ENCODE measurements around the gene SLC34A3. TPM values are rescaled to one million over a fixed set of nuclear protein-coding genes. Genes with fewer than 3 reads are reported as not detected.
A peak's percentile ranks its signal among the peaks of the same experiment; 100 is the strongest.

SLC34A3 gene
- 1.5 TPM for polyA plus RNA-seq (ENCODE audit: insufficient read length)

- DNase-seq (ENCODE audit: low read depth): no peak
These were observed at the start of gene SLC34A3 for GRCh38 chr9:137230705-137231371. Gene SLC34A3, plus strand, starts transcription at chr9:137230901. Its CDS starts 802 bp downstream, at chr9:137231703.

GRCh38 chr9:137181680-137182079 lies 49.0 kb upstream of the SLC34A3 start:
- DNase-seq (ENCODE audit: low read depth): no peak

- no peak for DNase-seq (ENCODE audit: low read depth)
These were observed 47.9 kb upstream of the SLC34A3 start for GRCh38 chr9:137182836-137183235.

- DNase-seq (ENCODE audit: low read depth): no peak
These were observed 46.6 kb upstream of the SLC34A3 start for GRCh38 chr9:137183980-137184595.

DNA sequence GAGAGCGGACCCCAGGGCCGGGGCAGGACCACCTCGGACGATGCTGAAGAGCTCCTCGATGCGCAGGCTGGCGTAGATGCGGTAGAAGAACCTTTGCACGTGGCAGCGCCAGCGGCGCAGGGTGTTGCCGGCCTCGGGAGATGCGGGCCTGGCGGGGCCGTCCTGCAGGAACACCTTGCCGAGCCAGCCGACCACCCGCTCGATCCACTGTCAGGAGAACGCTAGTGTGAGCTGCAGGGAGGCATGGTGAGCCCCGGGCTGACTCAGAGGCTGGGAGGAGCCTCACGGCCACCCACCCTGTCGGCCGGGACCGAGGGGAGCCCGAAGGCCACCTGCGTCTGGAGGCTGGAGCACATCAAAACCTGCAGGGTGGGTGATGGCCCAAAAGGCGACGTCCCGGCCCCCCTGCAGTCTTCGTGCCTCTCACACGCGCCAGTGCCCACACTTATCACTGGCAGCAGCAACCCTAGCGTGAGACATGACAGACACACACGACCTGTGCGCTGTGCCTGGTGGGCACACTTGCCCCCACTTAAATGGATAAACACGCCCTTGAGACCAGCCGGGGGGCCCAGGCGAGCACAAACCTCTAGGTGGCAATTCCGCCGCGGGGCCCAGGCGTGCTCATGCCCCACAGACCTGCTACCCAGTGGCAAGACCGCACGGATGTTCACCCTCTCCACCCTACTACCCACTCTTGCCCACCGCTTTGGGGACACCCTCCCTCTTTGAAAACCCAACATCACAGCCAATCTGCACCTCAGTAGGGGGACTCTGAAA lies 45.6 kb upstream of the SLC34A3 start:
- no peak for DNase-seq (ENCODE audit: low read depth)

- DNase-seq (ENCODE audit: low read depth): no peak
These were observed 44.8 kb upstream of the SLC34A3 start for GRCh38 chr9:137185921-137186320.

DNA sequence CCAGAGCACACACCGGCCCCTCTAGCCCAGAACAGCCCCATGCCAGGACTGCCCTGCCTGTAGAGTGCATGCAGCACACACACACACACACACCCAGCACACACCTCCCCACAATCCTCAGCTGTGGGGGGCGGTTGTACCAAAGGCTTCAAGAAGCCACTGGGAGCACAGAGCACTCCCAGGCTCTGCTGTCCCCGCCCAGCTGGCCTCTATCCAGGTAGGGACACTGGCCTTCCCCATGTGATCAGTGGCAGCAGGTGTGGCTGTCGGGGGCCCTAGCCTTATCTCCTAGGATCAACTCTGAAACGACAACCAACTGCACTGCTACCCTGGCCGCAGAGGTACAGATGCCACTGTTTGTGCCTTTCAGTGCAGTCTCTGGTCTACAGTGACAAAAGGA lies 44.3 kb upstream of the SLC34A3 start:
- no peak for DNase-seq (ENCODE audit: low read depth)

- DNase-seq (ENCODE audit: low read depth): no peak
These were observed 43.3 kb upstream of the SLC34A3 start for GRCh38 chr9:137187386-137187785.

DNA sequence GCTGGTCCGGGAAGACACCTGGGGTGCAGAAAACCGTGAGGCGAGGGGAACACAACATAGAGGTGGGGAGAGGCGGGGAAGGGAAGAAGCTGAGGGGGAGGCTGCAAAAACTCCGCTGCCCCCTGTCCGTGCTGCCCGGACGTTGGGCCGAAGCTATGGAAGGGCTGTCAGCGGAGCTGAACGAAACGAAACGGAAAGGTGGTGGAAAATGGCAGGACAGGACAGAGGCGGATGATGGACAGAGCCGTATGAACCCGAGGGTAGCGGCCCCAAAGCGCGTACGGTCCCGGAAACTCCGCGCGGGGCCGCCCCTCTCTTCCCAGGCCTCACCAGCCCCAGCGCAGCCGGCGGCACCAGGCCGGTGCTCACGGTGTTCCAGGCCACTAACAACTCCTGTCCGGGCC lies 42.6 kb upstream of the SLC34A3 start:
- DNase-seq (ENCODE audit: low read depth): no peak

DNA sequence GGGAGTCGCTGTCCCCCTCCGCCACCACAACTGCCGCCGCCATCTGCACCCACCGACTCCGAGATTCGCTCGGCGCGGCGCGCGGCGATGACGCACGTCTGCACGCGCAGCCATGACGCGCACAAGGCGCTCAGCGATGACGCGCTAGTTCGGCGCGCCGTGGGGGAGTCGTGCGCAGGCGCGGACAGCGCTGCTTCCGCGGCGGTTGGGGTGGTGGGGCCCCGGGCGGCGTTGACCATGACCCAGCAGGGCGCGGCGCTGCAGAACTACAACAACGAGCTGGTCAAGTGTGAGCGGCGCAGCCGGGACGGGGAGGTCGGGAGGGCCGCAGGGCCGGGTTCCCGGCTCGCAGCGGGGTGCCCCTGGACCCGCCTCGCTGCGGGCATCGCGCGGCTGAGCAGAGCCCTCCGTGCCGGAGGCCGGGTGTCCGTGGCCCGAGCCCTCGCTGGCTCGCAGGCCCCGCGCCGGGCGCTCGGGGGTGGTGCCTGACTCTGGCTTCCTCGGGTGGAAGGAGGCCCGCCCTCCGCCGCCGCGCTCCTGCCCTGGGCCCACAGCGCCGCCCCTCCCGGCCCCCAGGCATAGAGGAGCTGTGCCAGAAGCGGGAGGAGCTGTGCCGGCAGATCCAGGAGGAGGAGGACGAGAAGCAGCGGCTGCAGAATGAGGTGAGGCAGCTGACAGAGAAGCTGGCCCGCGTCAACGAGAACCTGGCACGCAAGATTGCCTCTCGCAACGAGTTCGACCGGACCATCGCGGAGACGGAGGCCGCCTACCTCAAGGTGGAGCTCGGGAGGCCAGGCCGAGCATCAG lies 42.0 kb upstream of the SLC34A3 start, which contains the start of the genes ANAPC2 and SSNA1:
TSS of gene ANAPC2 (minus strand) at position 71 of the 807 bp plus-strand sequence. CDS start at position 43, 28 bp downstream.
TSS of gene SSNA1 (plus strand) at position 187 of the 807 bp plus-strand sequence. CDS start at position 238, 51 bp downstream.
- DNase-seq (ENCODE audit: low read depth): peak; percentile 91

- no peak for DNase-seq (ENCODE audit: low read depth)
These were observed 41.1 kb upstream of the SLC34A3 start for GRCh38 chr9:137189297-137190295.

DNA sequence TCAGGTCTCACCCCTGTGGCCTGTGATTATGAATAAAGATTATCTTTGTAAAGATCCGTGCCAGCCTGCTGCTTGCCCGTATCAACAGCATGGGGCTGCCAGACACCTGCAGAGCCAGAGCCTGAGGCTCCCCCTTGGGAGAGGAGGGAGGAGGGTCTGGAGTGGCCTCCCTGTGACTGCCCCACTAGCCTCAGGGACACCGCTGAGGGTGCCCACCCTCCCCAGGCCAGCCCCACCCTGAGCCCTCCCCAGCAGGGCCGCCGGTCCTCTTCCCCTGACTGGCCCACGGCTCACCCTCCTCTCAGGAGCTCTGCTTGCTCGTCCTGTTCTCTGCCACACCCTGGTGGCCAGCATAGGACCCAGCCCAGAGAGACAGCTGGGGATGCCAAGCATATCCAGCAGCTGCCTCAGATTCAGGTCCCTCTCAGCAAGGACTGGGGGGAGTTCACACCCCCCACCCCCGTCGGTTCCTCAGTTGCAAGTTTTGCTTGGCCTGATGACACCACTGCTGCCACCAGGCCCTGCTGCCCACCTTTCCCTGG lies 40.3 kb upstream of the SLC34A3 start:
- no peak for DNase-seq (ENCODE audit: low read depth)

GRCh38 chr9:137191245-137191644 lies 39.5 kb upstream of the SLC34A3 start:
- DNase-seq (ENCODE audit: low read depth): no peak

- no peak for DNase-seq (ENCODE audit: low read depth)
These were observed 38.8 kb upstream of the SLC34A3 start for GRCh38 chr9:137191691-137192447.

DNA sequence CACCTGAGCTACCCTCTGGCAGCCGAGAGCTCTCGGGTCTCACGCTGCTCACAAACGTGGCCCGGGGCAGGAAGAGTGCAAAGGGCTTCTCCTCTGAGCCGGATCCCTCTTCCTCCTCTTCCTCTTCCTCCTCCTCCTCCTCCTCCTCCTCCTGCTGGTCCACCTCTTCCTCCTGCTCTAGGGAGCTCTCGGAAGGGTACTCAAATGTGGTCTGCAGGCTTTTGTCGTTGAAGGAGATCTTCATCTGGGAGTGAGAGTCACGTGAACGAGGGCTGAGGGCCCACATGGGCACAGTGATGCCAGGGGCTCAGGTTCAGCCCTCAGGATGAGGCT lies 38.3 kb upstream of the SLC34A3 start:
- no peak for DNase-seq (ENCODE audit: low read depth)

DNA sequence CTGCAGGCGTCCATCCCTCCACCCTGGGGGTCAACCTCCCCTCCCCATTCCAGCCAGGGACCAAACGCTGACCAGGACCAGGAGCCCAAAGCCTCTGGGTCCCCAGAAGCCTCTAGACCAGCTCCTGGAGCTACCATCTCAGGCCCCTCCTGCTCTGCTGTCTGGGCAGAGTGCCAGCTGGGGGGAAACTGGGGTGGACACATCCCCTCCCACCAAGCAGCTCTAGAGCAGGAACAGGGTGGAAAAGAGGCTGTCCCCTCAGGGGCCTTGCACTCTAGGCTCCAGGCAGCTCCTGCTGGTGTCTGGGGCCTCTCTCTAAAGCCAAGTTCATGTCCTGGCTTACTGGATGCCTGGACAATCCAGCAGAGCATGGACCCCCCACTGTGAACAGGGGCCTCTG lies 37.8 kb upstream of the SLC34A3 start:
- no peak for DNase-seq (ENCODE audit: low read depth)

- no peak for DNase-seq (ENCODE audit: low read depth)
These were observed 36.9 kb upstream of the SLC34A3 start for GRCh38 chr9:137193771-137194170.

DNA sequence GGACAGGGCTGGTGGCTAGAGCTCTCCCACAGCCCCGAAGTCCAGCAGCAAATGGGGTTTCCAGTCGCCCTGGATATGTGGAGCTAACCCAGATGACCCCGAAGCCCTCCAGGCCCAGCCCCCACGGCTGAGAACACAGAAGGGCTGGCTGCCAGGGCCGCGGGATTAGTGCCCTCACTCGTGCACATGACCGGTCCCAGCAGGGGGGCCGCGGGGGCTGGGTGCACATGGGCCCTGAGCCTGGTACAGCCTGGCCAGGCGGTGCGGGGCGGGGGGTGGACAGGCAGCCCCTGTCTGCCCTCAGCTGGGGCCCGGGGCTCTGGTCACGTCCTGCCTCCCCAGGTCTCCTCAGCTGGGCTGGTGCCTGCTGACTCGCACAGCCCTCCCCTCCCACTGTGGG lies 36.3 kb upstream of the SLC34A3 start:
- no peak for DNase-seq (ENCODE audit: low read depth)

- no peak for DNase-seq (ENCODE audit: low read depth)
These were observed 35.8 kb upstream of the SLC34A3 start for GRCh38 chr9:137194909-137195308.

Measured in forelimb muscle (tissue), 1 donor.